DOHH2 (cell line): Measurements from ENCODE around the gene PRKCE.

ENCODE experiments used
- H3F3A ChIP-seq: fragments of 200-600 bp; sonication (generic), shearing (Covaris generic); 2 replicates; pipeline ENCODE4 v1.6.0; 2016; ENCODE audit warnings: antibody characterized with exemption, mild to moderate bottlenecking; ENCODE audit not compliant: control insufficient read depth, insufficient read depth
- H3K27ac ChIP-seq: fragments of 200-600 bp; sonication (generic); 2 replicates; pipeline ENCODE4 v1.5.1; 2014; ENCODE audit warnings: low read depth, mild to moderate bottlenecking, low read length, moderate library complexity
- H3K27me3 ChIP-seq: fragments of 200-600 bp; sonication (generic); 2 replicates; pipeline ENCODE4 v1.6.1; 2014; ENCODE audit warnings: mild to moderate bottlenecking, low read length, mixed read lengths; ENCODE audit not compliant: control insufficient read depth
- H3K36me3 ChIP-seq: fragments of 200-600 bp; sonication (generic); 2 replicates; pipeline ENCODE4 v1.6.1; 2014; ENCODE audit warnings: mild to moderate bottlenecking, low read length, moderate library complexity, mixed read lengths; ENCODE audit not compliant: control insufficient read depth
- H3K4me1 ChIP-seq: fragments of 200-600 bp; sonication (generic); 2 replicates; pipeline ENCODE4 v1.6.1; 2014; ENCODE audit warnings: mild to moderate bottlenecking, low read length, mixed read lengths; ENCODE audit not compliant: control insufficient read depth
- H3K4me2 ChIP-seq: fragments of 200-600 bp; sonication (generic); 2 replicates; pipeline ENCODE4 v1.6.0; 2014; ENCODE audit warnings: mild to moderate bottlenecking, low read length, moderate library complexity
- H3K4me3 ChIP-seq: fragments of 200-600 bp; sonication (generic); 2 replicates; pipeline ENCODE4 v1.5.1; 2014; ENCODE audit warnings: mild to moderate bottlenecking, low read length, mixed read lengths
- H3K79me2 ChIP-seq: fragments of 200-600 bp; sonication (generic); 2 replicates; pipeline ENCODE4 v1.6.1; 2014; ENCODE audit warnings: mild to moderate bottlenecking, low read length, mixed read lengths; ENCODE audit not compliant: control insufficient read depth
- H3K9me2 ChIP-seq: fragments of 200-600 bp; sonication (generic); replicated peaks from 2 replicates; pipeline ENCODE4 v1.6.1; 2014; ENCODE audit warnings: mild to moderate bottlenecking, low read length, mixed read lengths; ENCODE audit not compliant: control insufficient read depth
- H3K9me3 ChIP-seq: fragments of 200-600 bp; sonication (generic); 2 replicates; pipeline ENCODE4 v1.6.1; 2014; ENCODE audit warnings: antibody characterized with exemption, low read length, mixed read lengths; ENCODE audit not compliant: control insufficient read depth, insufficient read depth
- H4K20me1 ChIP-seq: fragments of 200-600 bp; sonication (generic); 2 replicates; pipeline ENCODE4 v1.6.0; 2014; ENCODE audit warnings: low read depth, mild to moderate bottlenecking, antibody characterized with exemption, low read length, moderate library complexity; ENCODE audit not compliant: control insufficient read depth, insufficient read depth
- EZH2phosphoT487 ChIP-seq: fragments of 200-600 bp; sonication (generic); IDR thresholded peaks from 2 replicates; pipeline ENCODE4 v1.6.1; 2017; ENCODE audit warnings: borderline replicate concordance, mild to moderate bottlenecking, antibody characterized with exemption, low read length, moderate library complexity, mixed read lengths
- TF ChIP-seq, protein P1 (sequence below): fragments of 200-600 bp; sonication (generic); IDR thresholded peaks from one replicate; pipeline ENCODE4 v1.5.1; 2014; ENCODE audit warnings: antibody characterized with exemption, mild to moderate bottlenecking, low read depth, low read length; ENCODE audit not compliant: poor library complexity, severe bottlenecking

PRKCE gene

DNA sequence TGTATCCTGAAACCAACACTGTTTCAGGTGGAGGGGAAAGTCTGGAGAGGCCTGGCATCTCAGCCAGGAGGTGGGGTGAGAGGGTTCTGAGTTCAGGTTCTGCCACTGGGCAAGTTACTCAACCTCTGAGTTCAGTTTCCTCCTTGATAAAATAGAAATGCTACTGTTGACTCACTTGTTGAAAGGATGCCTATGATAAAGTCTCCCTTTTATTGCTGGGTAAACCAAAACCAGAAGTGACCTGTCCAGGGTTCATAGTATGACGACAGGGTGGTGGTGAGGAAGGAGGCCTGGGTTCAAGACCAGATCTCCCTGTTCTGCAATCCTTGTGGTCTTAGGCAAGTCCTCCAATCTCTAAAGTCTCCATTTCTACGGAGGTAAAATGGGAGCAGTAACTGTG is 232.7 kb downstream of the PRKCE start:
- no peaks in the 10 kb centered on the region for H3K79me2 ChIP-seq
- no peak overlapping the region for H3K4me2 ChIP-seq
- no peaks in the 10 kb centered on the region for H3K9me3 ChIP-seq
- peaks cover 41% of the 10 kb centered on the region for H3K4me1 ChIP-seq
- no peaks in the 10 kb centered on the region for H3K36me3 ChIP-seq
- H3K9me2 ChIP-seq = no peaks in the 10 kb centered on the region
- H3F3A ChIP-seq = no peaks in the 10 kb centered on the region
- no peak overlapping the region for H3K4me3 ChIP-seq
- TF ChIP-seq, protein P1, sequence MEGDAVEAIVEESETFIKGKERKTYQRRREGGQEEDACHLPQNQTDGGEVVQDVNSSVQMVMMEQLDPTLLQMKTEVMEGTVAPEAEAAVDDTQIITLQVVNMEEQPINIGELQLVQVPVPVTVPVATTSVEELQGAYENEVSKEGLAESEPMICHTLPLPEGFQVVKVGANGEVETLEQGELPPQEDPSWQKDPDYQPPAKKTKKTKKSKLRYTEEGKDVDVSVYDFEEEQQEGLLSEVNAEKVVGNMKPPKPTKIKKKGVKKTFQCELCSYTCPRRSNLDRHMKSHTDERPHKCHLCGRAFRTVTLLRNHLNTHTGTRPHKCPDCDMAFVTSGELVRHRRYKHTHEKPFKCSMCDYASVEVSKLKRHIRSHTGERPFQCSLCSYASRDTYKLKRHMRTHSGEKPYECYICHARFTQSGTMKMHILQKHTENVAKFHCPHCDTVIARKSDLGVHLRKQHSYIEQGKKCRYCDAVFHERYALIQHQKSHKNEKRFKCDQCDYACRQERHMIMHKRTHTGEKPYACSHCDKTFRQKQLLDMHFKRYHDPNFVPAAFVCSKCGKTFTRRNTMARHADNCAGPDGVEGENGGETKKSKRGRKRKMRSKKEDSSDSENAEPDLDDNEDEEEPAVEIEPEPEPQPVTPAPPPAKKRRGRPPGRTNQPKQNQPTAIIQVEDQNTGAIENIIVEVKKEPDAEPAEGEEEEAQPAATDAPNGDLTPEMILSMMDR = no peak
- no peak for TF ChIP-seq EZH2phosphoT487
- no peaks in the 10 kb centered on the region for H3K27me3 ChIP-seq
- H4K20me1 ChIP-seq = no peaks in the 10 kb centered on the region
- H3K27ac ChIP-seq = no peak overlapping the region

DNA sequence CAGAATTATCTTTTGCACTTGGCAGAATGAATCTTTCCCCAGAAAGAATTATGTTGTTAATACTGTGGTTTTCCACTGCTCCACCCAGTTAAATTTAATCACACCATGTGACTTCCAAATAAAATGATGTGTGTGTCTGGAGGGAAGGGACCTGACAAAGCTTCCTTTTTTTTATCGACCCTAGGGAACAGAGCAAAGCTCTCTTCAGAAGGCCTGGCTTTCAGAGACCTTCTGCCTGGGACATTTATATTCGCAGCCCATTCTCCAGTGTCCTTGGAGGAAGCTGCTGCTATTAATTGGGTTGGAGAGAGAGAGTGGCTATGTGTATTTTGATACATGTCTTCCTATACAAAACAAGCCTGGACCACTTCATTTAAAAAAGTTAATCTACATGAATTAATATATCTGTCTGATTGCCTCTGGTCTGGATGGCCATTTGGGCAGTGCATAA is 233.7 kb downstream of the PRKCE start:
- H3K9me3 ChIP-seq = no peaks in the 10 kb centered on the region
- H3K27me3 ChIP-seq = no peaks in the 10 kb centered on the region
- H3K4me1 ChIP-seq = peaks cover 52% of the 10 kb centered on the region
- no peaks in the 10 kb centered on the region for H4K20me1 ChIP-seq
- no peaks in the 10 kb centered on the region for H3K36me3 ChIP-seq
- H3K9me2 ChIP-seq = no peaks in the 10 kb centered on the region
- no peak overlapping the region for H3K4me2 ChIP-seq
- no peak overlapping the region for H3K4me3 ChIP-seq
- no peaks in the 10 kb centered on the region for H3F3A ChIP-seq
- H3K27ac ChIP-seq = no peak overlapping the region
- H3K79me2 ChIP-seq = no peaks in the 10 kb centered on the region
- TF ChIP-seq, protein P1 = no peak
- no peak for TF ChIP-seq EZH2phosphoT487

DNA sequence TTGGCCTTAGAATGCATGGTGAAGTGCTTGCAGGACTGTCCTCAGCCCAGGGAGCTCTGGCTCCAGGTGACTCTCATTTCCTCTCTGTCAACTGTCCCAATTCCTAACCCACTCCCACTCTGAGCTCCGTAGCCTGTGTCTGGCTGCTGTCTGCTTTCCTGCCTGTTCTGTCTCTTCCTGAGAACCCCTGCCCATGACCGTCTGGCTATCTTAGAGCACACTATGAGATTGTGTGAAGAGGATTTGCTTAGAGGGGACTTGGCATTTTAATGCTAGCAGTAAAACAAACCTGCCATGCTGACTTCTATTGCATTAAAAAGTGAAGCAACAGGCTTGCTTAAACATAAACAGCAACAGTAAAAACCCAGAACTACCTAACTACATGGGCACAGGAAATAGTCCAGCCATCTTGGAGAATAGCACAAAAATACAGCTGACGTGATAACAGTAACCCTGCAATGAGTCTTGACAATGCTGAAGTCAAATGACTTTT is 234.7 kb downstream of the PRKCE start:
- peaks cover 6% of the 10 kb centered on the region; the same call in 1 of the 2 replicates for H3K27me3 ChIP-seq
- no peaks in the 10 kb centered on the region for H3K9me3 ChIP-seq
- no peak overlapping the region for H3K4me3 ChIP-seq
- no peak overlapping the region for H3K4me2 ChIP-seq
- peaks cover 54% of the 10 kb centered on the region for H3K4me1 ChIP-seq
- no peaks in the 10 kb centered on the region for H3K36me3 ChIP-seq
- H3K27ac ChIP-seq = no peak overlapping the region
- H3F3A ChIP-seq = no peaks in the 10 kb centered on the region
- H4K20me1 ChIP-seq = no peaks in the 10 kb centered on the region
- no peak for TF ChIP-seq EZH2phosphoT487
- TF ChIP-seq, protein P1 = no peak
- H3K79me2 ChIP-seq = no peaks in the 10 kb centered on the region
- no peaks in the 10 kb centered on the region for H3K9me2 ChIP-seq
